HCT116 (cell line): Measurements from ENCODE around the gene GSTM3. TPM values are rescaled to one million over a fixed set of nuclear protein-coding genes. Genes with fewer than 3 reads are reported as not detected.

Experiments used
- ATAC-seq: fragments of 200-7000 bp; cut with Tn5 transposase; 2 replicates; pipeline ENCODE4 v1.9.1; 2020; ENCODE audit warnings: mild to moderate bottlenecking, moderate library complexity
- BruUV-seq: library from RNA; stranded (reverse); fragments of 400-500 nt; replicated peaks from 2 replicates; lab custom pipeline; 2021; lab: Mats Ljungman, UMichigan
- CTCF ChIA-PET: fragments of 300-600 bp; sonication (Branson Sonifier 250); formaldehyde crosslinking; loops from one replicate; lab custom pipeline; 2021; ENCODE audit warnings: antibody characterized with exemption; lab: Charles Lee
- POLR2A ChIA-PET: fragments of 300-600, 350-600 bp; sonication (Branson Sonifier 250); formaldehyde crosslinking; loops from one replicate; lab custom pipeline; 2021; ENCODE audit warnings: antibody characterized with exemption; lab: Charles Lee
- RAD21 ChIA-PET, 2 experiments: fragments of 300-600 bp; sonication (Branson Sonifier 250); formaldehyde crosslinking; loops; one replicate each; lab custom pipeline; 2023; ENCODE audit warnings: low total read pairs in 2 of 2; ENCODE audit not compliant: uncharacterized antibody in 2 of 2, unreplicated experiment in 2 of 2, low non-redundant PET in 1 of 2; lab: Charles Lee
- DNase-seq: peaks from one replicate; pipeline ENCODE4 v3.0.0-alpha.2; 2010; ENCODE audit warnings: low read depth, low spot score
- H2AFZ ChIP-seq: fragments of 200-600 bp; shearing (Covaris generic), sonication (generic); 2 replicates; pipeline ENCODE4 v1.6.1; 2017; ENCODE audit warnings: low read depth, mixed run types, mixed read lengths, antibody characterized with exemption, low read length; ENCODE audit not compliant: poor library complexity, severe bottlenecking
- H3K27ac ChIP-seq: 2 replicates; pipeline ENCODE4 v1.5.1; 2012; ENCODE audit warnings: low read depth, low read length
- H3K27me3 ChIP-seq: fragments of 200-600 bp; sonication (generic); 2 replicates; pipeline ENCODE4 v1.6.1; 2016; ENCODE audit warnings: mixed run types, low read length, mixed read lengths; ENCODE audit not compliant: insufficient read depth
- H3K36me3 ChIP-seq, 2 experiments: fragments of 200-500 bp in 1 of 2; fragments of 200-600 bp in 1 of 2; sonication (Bioruptor generic) in 1 of 2; sonication (generic) in 1 of 2; 2 replicates each; pipeline versions ENCODE4 v1.5.1 to v1.6.1; 2014 to 2016; ENCODE audit warnings: low read length in 2 of 2, inconsistent platforms in 1 of 2, mixed read lengths in 1 of 2, mixed run types in 1 of 2; ENCODE audit not compliant: insufficient read depth in 2 of 2, control insufficient read depth in 1 of 2
- H3K4me1 ChIP-seq, 2 experiments: fragments of 200-600 bp in 1 of 2; sonication (generic) in 1 of 2; 2 replicates each; pipeline versions ENCODE4 v1.5.1 to v1.6.1; 2012 to 2017; ENCODE audit warnings: low read length in 2 of 2, inconsistent platforms in 1 of 2, mild to moderate bottlenecking in 1 of 2, mixed read lengths in 1 of 2, mixed run types in 1 of 2, moderate library complexity in 1 of 2; ENCODE audit not compliant: insufficient read depth in 2 of 2, control insufficient read depth in 1 of 2
- H3K4me2 ChIP-seq: fragments of 200-600 bp; sonication (generic); 2 replicates; pipeline ENCODE4 v1.6.1; 2017; ENCODE audit warnings: mixed run types, low read length, mixed read lengths
- H3K4me3 ChIP-seq, 2 experiments: fragments of 200-600 bp in 1 of 2; sonication (generic) in 1 of 2; replicated peaks in 1 of 2; 2 replicates each; pipeline ENCODE4 v1.5.1; 2011 to 2016; ENCODE audit warnings: low read length in 2 of 2, control low read depth in 1 of 2, low read depth in 1 of 2, mild to moderate bottlenecking in 1 of 2, mixed read lengths in 1 of 2, mixed run types in 1 of 2
- H3K79me2 ChIP-seq: fragments of 200-600 bp; sonication (generic); 2 replicates; pipeline ENCODE4 v1.6.1; 2017; ENCODE audit warnings: mild to moderate bottlenecking, mixed run types, low read length, moderate library complexity, mixed read lengths; ENCODE audit not compliant: insufficient read depth
- H3K9ac ChIP-seq: fragments of 200-600 bp; sonication (generic); 2 replicates; pipeline ENCODE4 v1.6.1; 2016; ENCODE audit warnings: low read length, mixed read lengths
- H3K9me2 ChIP-seq: fragments of 200-600 bp; sonication (generic), shearing (Covaris generic); 2 replicates; pipeline ENCODE4 v1.6.1; 2017; ENCODE audit warnings: mixed run types, mild to moderate bottlenecking, moderate library complexity; ENCODE audit not compliant: insufficient read depth
- H3K9me3 ChIP-seq, 2 experiments: fragments of 200-500 bp in 1 of 2; fragments of 200-600 bp in 1 of 2; sonication (Bioruptor generic) in 1 of 2; sonication (generic) in 1 of 2; 2 replicates each; pipeline ENCODE4 v1.6.1; 2014 to 2017; ENCODE audit warnings: low read length in 2 of 2, mixed read lengths in 2 of 2, inconsistent platforms in 1 of 2, low read depth in 1 of 2, mild to moderate bottlenecking in 1 of 2, mixed run types in 1 of 2, moderate library complexity in 1 of 2; ENCODE audit not compliant: control insufficient read depth in 1 of 2, insufficient read depth in 1 of 2
- H4K20me1 ChIP-seq: fragments of 200-600 bp; sonication (generic), shearing (Covaris generic); 2 replicates; pipeline ENCODE4 v1.6.1; 2017; ENCODE audit warnings: mixed run types, mild to moderate bottlenecking, moderate library complexity; ENCODE audit not compliant: insufficient read depth
- CBX3 ChIP-seq: IDR thresholded peaks from 2 replicates; pipeline ENCODE4 v1.6.1; 2012; ENCODE audit warnings: low read depth
- CEBPB ChIP-seq: IDR thresholded peaks from 2 replicates; pipeline ENCODE4 v1.6.1; 2012; ENCODE audit warnings: low read depth
- EGR1 ChIP-seq: IDR thresholded peaks from 2 replicates; pipeline ENCODE4 v1.6.1; 2012; ENCODE audit warnings: low read depth
- ELF1 ChIP-seq: IDR thresholded peaks from 2 replicates; pipeline ENCODE4 v1.6.1; 2012; ENCODE audit warnings: low read depth, borderline replicate concordance
- EZH2 ChIP-seq: fragments of 200-600 bp; sonication (generic); IDR thresholded peaks from 2 replicates; pipeline ENCODE4 v1.6.1; 2017; ENCODE audit warnings: antibody characterized with exemption, mixed run types
- SP1 ChIP-seq: IDR thresholded peaks from 2 replicates; pipeline ENCODE4 v1.6.1; 2012; ENCODE audit warnings: low read depth
- TCF7L2 ChIP-seq: IDR thresholded peaks from 2 replicates; pipeline ENCODE4 v1.7.0; 2011; ENCODE audit warnings: borderline replicate concordance, inconsistent platforms; ENCODE audit not compliant: insufficient read depth, insufficient read length; ENCODE audit errors: extremely low read depth
- intact Hi-C: fragments of 100-400 bp; cut with micrococcal nuclease; formaldehyde crosslinking; loops from 2 replicates; pipeline ENCODE4 v1.10.0; 2022
- total RNA-seq: library from RNA; stranded (reverse); gene quantifications from one replicate; pipeline ENCODE4 v1.2.1, GENCODE V29; 2021; ENCODE audit not compliant: unreplicated experiment
- TF ChIP-seq, protein P1 (sequence below): IDR thresholded peaks from 2 replicates; pipeline ENCODE4 v1.6.1; 2012
- TF ChIP-seq, protein P2 (sequence below): IDR thresholded peaks from 2 replicates; pipeline ENCODE4 v1.6.1; 2012; ENCODE audit warnings: low read depth

Gene GSTM3
- total RNA-seq, 1 experiment from 2014 or later, result 0.39 TPM

DNA sequence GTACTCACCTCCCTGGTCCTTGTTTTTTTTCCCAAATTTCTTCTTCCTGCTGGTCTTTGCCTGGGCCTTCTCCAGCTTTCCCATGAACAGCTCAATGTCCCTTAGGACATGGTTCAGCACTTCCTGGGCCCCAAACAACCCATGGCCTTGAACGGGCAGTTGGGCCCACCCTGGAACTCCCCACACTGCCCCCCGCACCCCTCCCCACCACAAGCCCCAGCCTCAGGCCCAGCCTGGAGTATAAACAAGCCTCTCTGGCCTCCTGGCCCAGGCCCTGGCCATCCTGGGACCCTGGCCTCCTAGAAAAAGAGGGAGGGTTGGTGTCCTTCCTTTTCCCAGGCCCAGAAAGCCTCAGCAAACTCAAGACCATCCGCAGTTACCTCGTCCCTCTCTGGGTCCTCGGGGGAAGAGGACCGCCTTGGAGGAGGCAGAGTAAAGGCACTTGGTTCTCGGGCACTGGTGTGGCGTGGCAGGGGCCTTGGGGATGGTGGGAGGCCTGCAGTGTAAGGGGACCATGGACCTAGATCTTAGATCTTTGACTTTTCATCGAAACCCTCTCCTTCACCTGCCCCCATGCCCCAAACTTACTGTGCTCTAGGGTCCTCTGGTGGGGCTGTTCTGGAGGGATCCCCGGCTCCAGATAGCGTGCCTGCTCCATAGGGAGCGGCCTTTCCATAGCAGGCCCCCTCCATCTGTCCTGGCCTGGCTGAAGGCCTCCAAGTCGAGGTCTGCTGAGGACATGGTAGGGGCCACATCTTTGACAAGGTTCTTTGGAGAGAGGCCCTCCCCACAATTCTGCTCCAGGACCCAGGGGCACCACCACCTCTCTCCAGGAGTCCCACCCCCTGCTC lies 17.3 kb upstream of the GSTM3 start:
- Histone ChIP-seq H3K79me2 (no peaks in the 10 kb centered on the region), H3K36me3 (no peaks in the 10 kb centered on the region), H3K9me3 (no peaks in the 10 kb centered on the region), H3K9ac (no peak overlapping the region), H4K20me1 (no peaks in the 10 kb centered on the region), H3K27ac (no peak overlapping the region), H3K4me1 (peaks cover 0 to 6% of the 10 kb centered on the region in 2 experiments; a peak in 3 of 4 replicates), H2AFZ (no peak overlapping the region), H3K4me3 (no peak overlapping the region), H3K27me3 (no peaks in the 10 kb centered on the region), H3K9me2 (no peaks in the 10 kb centered on the region), H3K4me2 (no peak overlapping the region)
- intact Hi-C loops, result no loop called here
- TF ChIP-seq, protein P1, sequence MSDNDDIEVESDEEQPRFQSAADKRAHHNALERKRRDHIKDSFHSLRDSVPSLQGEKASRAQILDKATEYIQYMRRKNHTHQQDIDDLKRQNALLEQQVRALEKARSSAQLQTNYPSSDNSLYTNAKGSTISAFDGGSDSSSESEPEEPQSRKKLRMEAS, result no peak
- no peak for TF ChIP-seq EZH2
- TF ChIP-seq SP1, result no peak
- TF ChIP-seq TCF7L2, result no peak
- TF ChIP-seq, protein P2, sequence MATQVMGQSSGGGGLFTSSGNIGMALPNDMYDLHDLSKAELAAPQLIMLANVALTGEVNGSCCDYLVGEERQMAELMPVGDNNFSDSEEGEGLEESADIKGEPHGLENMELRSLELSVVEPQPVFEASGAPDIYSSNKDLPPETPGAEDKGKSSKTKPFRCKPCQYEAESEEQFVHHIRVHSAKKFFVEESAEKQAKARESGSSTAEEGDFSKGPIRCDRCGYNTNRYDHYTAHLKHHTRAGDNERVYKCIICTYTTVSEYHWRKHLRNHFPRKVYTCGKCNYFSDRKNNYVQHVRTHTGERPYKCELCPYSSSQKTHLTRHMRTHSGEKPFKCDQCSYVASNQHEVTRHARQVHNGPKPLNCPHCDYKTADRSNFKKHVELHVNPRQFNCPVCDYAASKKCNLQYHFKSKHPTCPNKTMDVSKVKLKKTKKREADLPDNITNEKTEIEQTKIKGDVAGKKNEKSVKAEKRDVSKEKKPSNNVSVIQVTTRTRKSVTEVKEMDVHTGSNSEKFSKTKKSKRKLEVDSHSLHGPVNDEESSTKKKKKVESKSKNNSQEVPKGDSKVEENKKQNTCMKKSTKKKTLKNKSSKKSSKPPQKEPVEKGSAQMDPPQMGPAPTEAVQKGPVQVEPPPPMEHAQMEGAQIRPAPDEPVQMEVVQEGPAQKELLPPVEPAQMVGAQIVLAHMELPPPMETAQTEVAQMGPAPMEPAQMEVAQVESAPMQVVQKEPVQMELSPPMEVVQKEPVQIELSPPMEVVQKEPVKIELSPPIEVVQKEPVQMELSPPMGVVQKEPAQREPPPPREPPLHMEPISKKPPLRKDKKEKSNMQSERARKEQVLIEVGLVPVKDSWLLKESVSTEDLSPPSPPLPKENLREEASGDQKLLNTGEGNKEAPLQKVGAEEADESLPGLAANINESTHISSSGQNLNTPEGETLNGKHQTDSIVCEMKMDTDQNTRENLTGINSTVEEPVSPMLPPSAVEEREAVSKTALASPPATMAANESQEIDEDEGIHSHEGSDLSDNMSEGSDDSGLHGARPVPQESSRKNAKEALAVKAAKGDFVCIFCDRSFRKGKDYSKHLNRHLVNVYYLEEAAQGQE, result no peak
- TF ChIP-seq EGR1, result no peak
- TF ChIP-seq ELF1, result no peak
- TF ChIP-seq CBX3, result no peak
- no peak for TF ChIP-seq CEBPB
- no TSS peak for BruUV-seq
- ChIA-PET CTCF (no interaction called here), POLR2A (no interaction called here), RAD21 (no interaction called here)
- no peak for ATAC-seq
- DNase-seq, result no peak
